ENCODE results near the gene FBP1.

The FBP1 gene

GRCh38 chr9:94655739-94656138 lies 16.4 kb upstream of the FBP1 start:
- DNase-seq: no peak

GRCh38 chr9:94654165-94654894 lies 15.0 kb upstream of the FBP1 start:
- DNase-seq: no peak

- DNase-seq: no peak
Measured at GRCh38 chr9:94650949-94651348, 11.6 kb upstream of the FBP1 start.

DNA sequence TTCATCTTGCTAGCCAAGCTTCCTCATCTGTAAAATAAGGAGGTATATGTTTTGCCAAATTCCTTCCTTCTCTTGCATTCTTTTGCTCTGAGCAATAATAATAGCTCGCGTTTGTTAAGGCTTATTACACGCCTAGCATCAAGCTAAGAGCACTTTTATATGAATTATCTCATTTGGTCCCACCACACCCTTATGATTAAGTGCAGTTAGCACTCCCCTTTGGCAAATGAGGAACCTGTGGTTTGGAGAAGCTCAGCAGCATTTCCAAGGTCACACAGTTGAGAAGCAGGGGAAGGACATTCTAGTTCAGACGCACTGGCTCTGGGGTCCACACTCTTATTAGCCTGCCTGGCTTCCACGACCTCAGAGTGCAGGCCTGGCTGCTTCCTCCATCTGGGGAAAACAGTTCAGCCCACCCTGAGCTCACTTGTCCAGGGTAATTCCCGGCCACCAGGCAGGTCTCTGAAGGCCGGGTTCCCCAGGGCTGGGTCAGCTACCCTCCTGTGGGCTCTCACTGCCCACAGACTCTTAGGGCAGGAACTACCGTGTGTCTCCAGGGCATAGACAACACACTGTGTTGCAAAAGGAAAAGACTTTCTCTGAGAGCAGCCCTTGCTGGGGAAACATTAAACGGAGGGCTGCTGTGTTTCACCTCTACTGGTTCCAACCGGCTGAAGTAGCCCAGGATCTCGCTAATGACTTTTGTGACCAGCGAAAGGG lies 9.9 kb upstream of the FBP1 start:
- no peak for DNase-seq

DNA sequence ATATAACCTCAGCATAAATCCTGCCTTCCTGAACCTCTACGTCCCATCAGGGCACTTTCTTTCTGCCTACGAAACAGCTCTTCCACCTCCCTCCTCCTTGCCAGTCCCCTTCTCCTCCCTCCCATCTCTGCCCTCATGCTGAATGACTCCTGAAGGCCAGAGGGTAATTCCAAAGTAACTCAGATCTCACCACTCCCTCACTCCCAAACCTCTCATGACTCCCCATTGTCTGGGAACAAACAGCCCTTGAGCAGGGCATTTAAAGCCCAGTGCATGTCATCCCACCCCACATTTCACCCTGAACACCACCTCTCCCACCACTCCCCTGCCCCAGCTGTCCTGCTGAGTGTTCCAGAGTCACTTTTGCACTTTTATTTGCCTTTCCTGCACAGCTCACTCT lies 8.9 kb upstream of the FBP1 start:
- no peak for DNase-seq

- DNase-seq: no peak
Measured at GRCh38 chr9:94645901-94646300, 6.6 kb upstream of the FBP1 start.

- no peak for DNase-seq
Measured at GRCh38 chr9:94644543-94644942, 5.2 kb upstream of the FBP1 start.

DNA sequence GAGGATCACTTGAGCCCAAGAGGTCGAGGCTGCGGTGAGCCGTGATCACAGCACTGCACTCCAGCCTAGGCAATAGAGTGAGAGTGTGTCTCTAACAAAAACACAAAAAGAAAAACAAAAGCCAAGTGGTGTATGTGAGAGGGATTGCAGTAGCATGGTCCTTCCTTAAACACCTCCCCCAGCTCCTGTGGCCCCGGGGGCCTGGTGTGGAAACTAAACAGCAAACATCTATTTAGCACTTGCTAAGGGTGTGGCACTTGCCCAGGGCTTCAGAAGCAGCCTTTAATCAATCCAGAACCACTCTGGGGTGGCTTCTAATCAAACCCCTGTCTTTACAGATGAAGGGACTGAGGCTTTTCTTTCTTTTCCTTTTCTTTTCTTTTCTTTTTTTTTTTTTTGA lies 4.4 kb upstream of the FBP1 start:
- DNase-seq: no peak

DNA sequence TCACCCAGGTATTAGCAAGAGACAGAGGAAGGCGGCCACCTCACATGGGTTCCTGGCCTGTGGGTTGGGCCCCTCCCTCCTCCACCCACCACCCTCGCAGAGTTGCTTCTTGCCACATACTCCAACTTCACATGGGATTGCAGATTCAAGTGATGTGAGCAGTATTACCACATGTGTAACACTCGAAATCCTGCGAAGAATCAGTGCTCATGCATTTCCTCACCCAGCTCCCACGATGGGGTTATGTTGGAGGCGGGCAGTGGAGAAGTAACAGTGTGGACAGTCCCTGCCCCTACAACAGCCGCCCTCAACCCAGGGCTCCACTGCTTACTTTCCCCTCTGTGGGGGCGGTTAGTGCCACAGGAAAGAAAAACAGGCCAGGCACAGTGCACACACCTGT lies 3.9 kb upstream of the FBP1 start:
- DNase-seq: no peak

DNA sequence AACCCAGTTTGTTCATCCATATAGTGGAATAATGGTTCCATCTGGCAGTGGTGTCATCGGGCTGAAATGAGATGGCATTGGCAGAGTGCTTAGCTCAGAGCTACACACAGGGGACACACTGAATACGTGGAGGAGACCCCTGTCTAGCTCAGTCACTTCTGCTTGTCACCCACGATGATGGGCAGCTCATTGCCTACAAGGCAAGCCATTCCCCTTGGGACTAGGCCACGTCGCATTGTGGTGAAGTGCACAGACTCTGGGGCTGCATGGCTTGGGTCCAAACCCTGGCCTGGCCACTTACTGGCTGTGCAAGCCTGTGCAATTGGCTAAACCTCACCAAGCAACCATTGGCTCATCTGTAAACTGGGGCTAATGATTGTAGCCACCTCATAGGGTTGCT lies 3.2 kb upstream of the FBP1 start:
- no peak for DNase-seq

DNA sequence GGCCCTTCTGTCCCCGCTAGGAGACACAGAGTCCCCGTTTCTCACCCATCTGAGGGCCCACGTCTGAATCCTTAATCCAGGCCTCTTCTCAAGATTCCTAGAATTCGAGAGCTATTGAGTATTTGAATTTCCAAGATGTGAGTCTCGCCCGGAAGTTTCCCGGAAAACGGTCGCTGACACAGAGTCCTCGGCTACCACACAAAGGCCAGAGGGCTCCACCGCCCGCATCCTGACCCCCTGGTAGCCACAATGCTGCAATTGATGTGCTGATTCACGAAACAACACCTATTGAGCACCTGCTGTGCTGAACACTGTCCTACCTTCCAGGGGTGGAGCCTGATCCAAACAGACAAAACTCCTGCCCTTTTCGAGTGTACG lies 670 bp upstream of the FBP1 start:
- no peak for DNase-seq

- DNase-seq: no peak
Measured at GRCh38 chr9:94638335-94639060, 820 bp downstream of the FBP1 start.

- no peak for DNase-seq
Measured at GRCh38 chr9:94632737-94633136, 6.6 kb downstream of the FBP1 start.

GRCh38 chr9:94631599-94631998 lies 7.7 kb downstream of the FBP1 start:
- DNase-seq: no peak

DNA sequence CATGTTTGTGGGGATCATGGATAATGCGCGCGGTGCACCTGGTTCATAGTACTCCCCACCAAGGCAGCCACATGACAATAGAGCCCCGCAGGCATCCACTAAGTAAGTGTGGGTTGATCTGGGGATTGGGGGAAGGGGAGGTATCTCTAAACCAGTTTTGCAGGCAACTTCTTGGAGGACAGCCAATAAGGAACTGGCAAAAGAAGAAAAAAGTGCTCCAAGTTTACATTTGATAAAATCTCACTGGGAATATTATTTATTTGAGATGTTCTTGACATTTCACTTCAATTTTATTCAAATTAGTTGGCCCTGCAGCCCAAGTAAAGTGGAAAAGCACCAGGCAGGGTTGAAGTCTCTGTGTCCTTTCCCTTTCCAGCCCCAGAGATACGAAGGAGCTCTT lies 8.5 kb downstream of the FBP1 start:
- no peak for DNase-seq

DNA sequence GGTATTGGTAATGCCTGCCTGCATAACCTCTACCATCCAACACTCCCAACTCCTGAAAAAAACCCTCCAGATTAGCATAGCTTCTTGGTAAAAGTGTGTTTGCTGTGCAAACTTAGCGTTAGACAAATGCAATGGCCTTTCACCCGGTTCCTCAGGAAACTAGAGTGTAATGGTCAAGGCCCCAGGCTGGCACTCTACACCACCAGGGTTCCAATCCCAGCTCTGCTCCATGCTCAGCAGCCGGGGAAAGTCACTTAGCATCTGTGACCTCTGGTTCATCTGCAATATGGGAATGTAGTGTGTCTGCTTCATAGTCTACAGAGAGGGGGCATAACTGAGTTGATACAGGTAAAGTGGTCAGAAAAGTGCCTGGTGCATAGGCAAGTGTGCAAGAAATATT lies 9.0 kb downstream of the FBP1 start:
- DNase-seq: no peak

GRCh38 chr9:94627287-94627686 lies 12.0 kb downstream of the FBP1 start:
- no peak for DNase-seq

DNA sequence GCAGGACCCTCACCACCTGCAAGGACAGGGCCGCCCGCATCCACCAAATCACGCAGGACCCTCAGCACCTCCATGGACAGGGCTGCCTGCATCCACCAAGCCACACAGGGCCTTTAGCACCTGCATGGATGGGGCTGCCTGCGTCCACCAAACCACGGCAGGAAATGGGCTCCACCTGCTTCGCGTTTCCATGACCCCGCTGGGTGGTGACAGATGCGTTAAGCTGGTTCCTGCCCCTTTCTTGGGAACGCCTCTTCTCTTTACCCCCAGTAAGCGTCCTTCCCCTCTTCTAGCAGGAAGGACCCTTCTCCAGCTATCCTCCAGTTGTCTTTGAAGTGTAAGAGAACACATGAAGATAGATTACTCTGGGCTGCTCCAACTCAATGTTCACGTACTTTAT lies 13.5 kb downstream of the FBP1 start:
- DNase-seq: no peak

GRCh38 chr9:94624629-94625028 lies 14.7 kb downstream of the FBP1 start:
- DNase-seq: no peak

GRCh38 chr9:94623253-94623652 lies 16.1 kb downstream of the FBP1 start:
- no peak for DNase-seq

GRCh38 chr9:94622087-94622800 lies 17.1 kb downstream of the FBP1 start:
- DNase-seq: no peak

GRCh38 chr9:94619026-94619425 lies 20.3 kb downstream of the FBP1 start:
- DNase-seq: no peak

DNA sequence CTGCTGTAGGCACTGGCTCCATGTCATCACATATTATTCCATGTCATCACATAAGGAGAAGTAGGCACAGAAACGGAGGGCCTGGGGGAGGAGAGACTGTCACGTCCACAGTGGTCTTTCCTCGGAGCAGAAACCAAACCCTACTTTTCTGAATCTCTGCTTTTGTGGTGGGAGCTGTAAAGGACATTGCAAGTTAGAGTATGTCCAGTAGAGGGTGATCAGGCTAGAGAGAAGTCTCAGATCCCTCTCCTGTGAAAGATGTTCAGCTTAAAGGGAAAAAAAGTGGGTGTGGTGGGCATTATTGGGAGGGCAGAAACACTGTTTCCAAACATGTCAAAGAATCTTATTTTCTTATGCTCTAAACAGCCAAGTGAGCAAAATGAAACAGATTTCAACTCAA lies 26.3 kb downstream of the FBP1 start:
- DNase-seq: no peak

All from T-helper 9 cell (primary cell).